ENCODE measurements around the gene WNT10A. TPM values are rescaled to one million over a fixed set of nuclear protein-coding genes. Genes with fewer than 3 reads are reported as not detected.
"Not testable (repeated sequence)": the region's sequence is repeated elsewhere in the genome, so short reads cannot be mapped to it uniquely, and the experiment has no call there.

WNT10A gene
- total RNA-seq, 2 experiments from 2014 or later, result 4.8 to 6.6 TPM

- Histone ChIP-seq H3K4me3 (ENCODE audit: low read length) (no peak overlapping the region), H3K4me1 (ENCODE audit: insufficient read depth, low read length) (no peaks in the 10 kb centered on the region), H3K27ac (ENCODE audit: low read depth in 1 of 2, low read length in 2 of 2) (no peak overlapping the region), H3K9me3 (ENCODE audit: control insufficient read depth in 1 of 2, insufficient read depth in 1 of 2, low read length in 2 of 2) (peaks cover 0 to 14% of the 10 kb centered on the region in 2 experiments), H3K27me3 (ENCODE audit: control insufficient read depth in 1 of 2, insufficient read depth in 2 of 2, low read length in 2 of 2) (peaks cover 9 to 53% of the 10 kb centered on the region in 2 experiments), H3K36me3 (ENCODE audit: insufficient read depth, low read length) (no peaks in the 10 kb centered on the region)
- TF ChIP-seq CTCF (IDR thresholded peaks at IDR 0.05), result no peak
- ChIA-PET CTCF (no interaction called here), POLR2A (no interaction called here)
- no peaks in the 10 kb centered on the region for H3K4me1 Mint-ChIP-seq (ENCODE audit: low read depth)
- intact Hi-C loops (cut with DNase I, micrococcal nuclease), result no loop called here
- DNase-seq, result no peak
- no peak overlapping the region for H3K4me3 Mint-ChIP-seq
- peaks cover 68% of the 10 kb centered on the region for H3K27me3 Mint-ChIP-seq
- H3K9me3 Mint-ChIP-seq, result peaks cover 2% of the 10 kb centered on the region
- no peak for ATAC-seq (ENCODE audit: poor library complexity)
- no peak overlapping the region for H3K27ac Mint-ChIP-seq
- H3K36me3 Mint-ChIP-seq (ENCODE audit: low read depth), result no peaks in the 10 kb centered on the region
Observed at GRCh38 chr2:218837495-218837894, 43.2 kb upstream of the WNT10A start.

GRCh38 chr2:218839430-218839829, 41.2 kb upstream of the WNT10A start:
- POLR2A ChIA-PET, result no interaction called here
- no peaks in the 10 kb centered on the region for H3K4me1 Mint-ChIP-seq (ENCODE audit: low read depth)
- H3K9me3 Mint-ChIP-seq, result peaks cover 2% of the 10 kb centered on the region
- CTCF ChIA-PET, result interaction anchor here (1.3 kb wide), 1 partner anchor 8 kb away, joined by 3 read pairs; no protein-coding TSS in a partner anchor
- ATAC-seq (ENCODE audit: poor library complexity) (no peak), DNase-seq (no peak)
- peaks cover 7 to 35% of the 10 kb centered on the region in 2 experiments for H3K27me3 ChIP-seq (ENCODE audit: control insufficient read depth in 1 of 2, insufficient read depth in 2 of 2, low read length in 2 of 2)
- H3K36me3 Mint-ChIP-seq (ENCODE audit: low read depth), result no peaks in the 10 kb centered on the region
- H3K4me3 Mint-ChIP-seq, result no peak overlapping the region
- H3K27ac ChIP-seq (ENCODE audit: low read depth in 1 of 2, low read length in 2 of 2), result no peak overlapping the region
- no peaks in the 10 kb centered on the region for H3K4me1 ChIP-seq (ENCODE audit: insufficient read depth, low read length)
- no peaks in the 10 kb centered on the region for H3K36me3 ChIP-seq (ENCODE audit: insufficient read depth, low read length)
- peaks cover 56% of the 10 kb centered on the region for H3K27me3 Mint-ChIP-seq
- no peak for TF ChIP-seq CTCF (IDR thresholded peaks at IDR 0.05)
- H3K27ac Mint-ChIP-seq, result no peak overlapping the region
- peaks cover 0 to 14% of the 10 kb centered on the region in 2 experiments for H3K9me3 ChIP-seq (ENCODE audit: control insufficient read depth in 1 of 2, insufficient read depth in 1 of 2, low read length in 2 of 2)
- no peak overlapping the region for H3K4me3 ChIP-seq (ENCODE audit: low read length)
- intact Hi-C loops (cut with DNase I, micrococcal nuclease), result no loop called here

DNA sequence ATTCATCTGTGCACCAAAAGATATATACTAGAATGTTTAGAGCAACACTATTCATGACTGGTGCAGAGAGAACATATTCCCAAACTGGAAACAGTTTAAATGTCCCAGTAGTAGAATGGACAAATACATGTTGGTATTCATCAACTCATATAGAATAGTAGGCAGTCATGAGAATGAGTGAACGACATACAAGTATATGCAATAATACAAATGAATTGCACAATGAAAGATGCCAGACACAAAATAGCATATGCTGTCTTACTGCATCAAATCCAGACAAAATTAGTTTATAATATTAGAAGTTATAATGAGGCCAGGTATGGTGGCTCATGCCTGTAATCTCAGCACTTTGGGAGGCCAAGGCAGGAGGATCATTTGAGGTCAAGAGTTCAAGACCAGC, 40.8 kb upstream of the WNT10A start:
- DNase-seq, result no peak
- H3K9me3 Mint-ChIP-seq, result peaks cover 2% of the 10 kb centered on the region
- no peaks in the 10 kb centered on the region for H3K4me1 ChIP-seq (ENCODE audit: insufficient read depth, low read length)
- H3K27ac ChIP-seq (ENCODE audit: low read depth in 1 of 2, low read length in 2 of 2), result no peak overlapping the region
- H3K4me3 ChIP-seq (ENCODE audit: low read length), result no peak overlapping the region
- H3K36me3 Mint-ChIP-seq (ENCODE audit: low read depth), result no peaks in the 10 kb centered on the region
- no peaks in the 10 kb centered on the region for H3K36me3 ChIP-seq (ENCODE audit: insufficient read depth, low read length)
- H3K4me1 Mint-ChIP-seq (ENCODE audit: low read depth), result no peaks in the 10 kb centered on the region
- intact Hi-C loops (cut with DNase I, micrococcal nuclease), result no loop called here
- ChIA-PET CTCF (interaction anchor here (1.3 kb wide), 1 partner anchor 8 kb away, joined by 3 read pairs; no protein-coding TSS in a partner anchor), POLR2A (no interaction called here)
- H3K27me3 ChIP-seq (ENCODE audit: control insufficient read depth in 1 of 2, insufficient read depth in 2 of 2, low read length in 2 of 2), result peaks cover 5 to 30% of the 10 kb centered on the region in 2 experiments
- H3K27ac Mint-ChIP-seq, result no peak overlapping the region
- peaks cover 53% of the 10 kb centered on the region for H3K27me3 Mint-ChIP-seq
- no peak overlapping the region for H3K4me3 Mint-ChIP-seq
- ATAC-seq (ENCODE audit: poor library complexity), result no peak
- peaks cover 4 to 14% of the 10 kb centered on the region in 2 experiments for H3K9me3 ChIP-seq (ENCODE audit: control insufficient read depth in 1 of 2, insufficient read depth in 1 of 2, low read length in 2 of 2)
- no peak for TF ChIP-seq CTCF (IDR thresholded peaks at IDR 0.05)

DNA sequence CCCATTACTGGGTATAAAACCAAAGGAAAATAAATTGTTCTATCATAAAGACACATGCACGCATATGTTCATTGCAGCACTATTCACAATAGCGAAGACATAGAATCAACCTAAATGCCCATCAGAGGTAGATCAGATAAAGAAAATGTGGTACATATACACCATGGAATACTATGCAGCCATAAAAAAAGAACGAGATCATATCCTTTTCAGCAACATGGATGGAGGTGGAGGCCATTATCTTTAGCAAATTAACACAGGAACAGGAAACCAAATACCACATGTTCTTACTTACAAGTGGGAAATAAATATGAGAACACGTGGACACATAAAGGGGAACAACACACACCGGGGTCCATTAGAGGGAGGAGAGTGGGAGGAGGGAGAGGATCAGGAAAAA, 36.3 kb upstream of the WNT10A start:
- peaks cover 31% of the 10 kb centered on the region for H3K27me3 Mint-ChIP-seq
- CTCF ChIA-PET; DNase-seq; ATAC-seq (ENCODE audit: poor library complexity); intact Hi-C loops (cut with DNase I, micrococcal nuclease); H3K4me3 ChIP-seq (ENCODE audit: low read length); H3K4me1 Mint-ChIP-seq (ENCODE audit: low read depth); POLR2A ChIA-PET; H3K4me3 Mint-ChIP-seq; H3K27ac Mint-ChIP-seq; H3K36me3 Mint-ChIP-seq (ENCODE audit: low read depth); H3K4me1 ChIP-seq (ENCODE audit: insufficient read depth, low read length); H3K27ac ChIP-seq (ENCODE audit: low read depth in 1 of 2, low read length in 2 of 2); H3K9me3 ChIP-seq (ENCODE audit: control insufficient read depth in 1 of 2, insufficient read depth in 1 of 2, low read length in 2 of 2); H3K9me3 Mint-ChIP-seq; H3K36me3 ChIP-seq (ENCODE audit: insufficient read depth, low read length): not testable (repeated sequence)
- peaks cover 9 to 20% of the 10 kb centered on the region in 2 experiments for H3K27me3 ChIP-seq (ENCODE audit: control insufficient read depth in 1 of 2, insufficient read depth in 2 of 2, low read length in 2 of 2)

DNA sequence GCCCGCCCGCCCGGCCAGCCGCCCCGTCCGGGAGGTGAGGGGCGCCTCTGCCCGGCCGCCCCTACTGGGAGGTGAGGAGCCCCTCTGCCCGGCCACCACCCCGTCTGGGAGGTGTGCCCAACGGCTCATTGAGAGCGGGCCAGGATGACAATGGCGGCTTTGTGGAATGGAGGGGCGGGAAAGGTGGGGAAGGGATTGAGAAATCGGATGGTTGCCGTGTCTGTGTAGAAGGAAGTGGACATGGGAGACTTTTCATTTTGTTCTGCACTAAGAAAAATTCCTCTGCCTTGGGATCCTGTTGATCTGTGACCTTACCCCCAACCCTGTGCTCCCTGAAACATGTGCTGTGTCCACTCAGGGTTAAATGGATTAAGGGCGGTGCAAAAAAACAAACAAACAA, 33.7 kb upstream of the WNT10A start:
- not testable (repeated sequence) for ATAC-seq (ENCODE audit: poor library complexity); H3K4me1 Mint-ChIP-seq (ENCODE audit: low read depth); H3K9me3 Mint-ChIP-seq; H3K27ac Mint-ChIP-seq; H3K36me3 Mint-ChIP-seq (ENCODE audit: low read depth); H3K4me3 Mint-ChIP-seq; H3K4me3 ChIP-seq (ENCODE audit: low read length); DNase-seq; H3K4me1 ChIP-seq (ENCODE audit: insufficient read depth, low read length); H3K27ac ChIP-seq (ENCODE audit: low read depth in 1 of 2, low read length in 2 of 2); H3K9me3 ChIP-seq (ENCODE audit: control insufficient read depth in 1 of 2, insufficient read depth in 1 of 2, low read length in 2 of 2); H3K36me3 ChIP-seq (ENCODE audit: insufficient read depth, low read length)
- peaks cover 17 to 19% of the 10 kb centered on the region in 2 experiments for H3K27me3 ChIP-seq (ENCODE audit: control insufficient read depth in 1 of 2, insufficient read depth in 2 of 2, low read length in 2 of 2)
- CTCF ChIA-PET, result interaction anchor here (0.6 to 2.6 kb wide), 24 partner anchors 7 to 572 kb away, joined by 3 to 26 read pairs (median 4); partner anchors contain the start of genes BCS1L, CDK5R2, RNF25 and STK36
- H3K27me3 Mint-ChIP-seq, result peaks cover 29% of the 10 kb centered on the region
- POLR2A ChIA-PET, result interaction anchor here (0.6 kb wide), 1 partner anchor 136 kb away, joined by 4 read pairs; the partner anchor contains the start of gene TTLL4
- intact Hi-C loops (cut with DNase I, micrococcal nuclease), result loop anchor here (1.0 to 5.0 kb wide), 4 partner anchors 135 to 200 kb away; partner anchors contain the start of genes BCS1L (in 1 of the 2), TTLL4 (in 1 of the 2) and ZNF142 (in 1 of the 2)
